SK-N-SH treated with all-trans-retinoic acid at 6 μM for 48 hours (cell line): Measurements from ENCODE around the gene FTCDNL1.

Experiments
- ATAC-seq: fragments of 200-7000 bp; cut with Tn5 transposase; 3 replicates; pipeline ENCODE4 v1.9.1; 2020; ENCODE audit warnings: mild to moderate bottlenecking, moderate library complexity
- ARNTL ChIP-seq: fragments of 450-650 bp; formaldehyde crosslinking; IDR thresholded peaks from 2 replicates; pipeline ENCODE4 v1.5.0; 2020; ENCODE audit warnings: low read depth, mild to moderate bottlenecking, moderate library complexity, borderline replicate concordance
- BACH2 ChIP-seq: fragments of 250-450 bp; sonication (Bioruptor Pico); IDR thresholded peaks from 2 replicates; pipeline ENCODE4 v1.9.0; 2021; ENCODE audit warnings: mild to moderate bottlenecking, borderline replicate concordance
- CREB5 ChIP-seq: fragments of 250-450 bp; sonication (Bioruptor Pico); IDR thresholded peaks from 2 replicates; pipeline ENCODE4 v1.5.1; 2020; ENCODE audit warnings: low read depth, mild to moderate bottlenecking, moderate library complexity
- CSDC2 ChIP-seq: fragments of 250-450 bp; sonication (Bioruptor Pico); IDR thresholded peaks from 2 replicates; pipeline ENCODE4 v1.5.0; 2020; ENCODE audit warnings: mild to moderate bottlenecking, moderate library complexity
- CSRNP3 ChIP-seq: fragments of 250-450 bp; sonication (Bioruptor Pico); IDR thresholded peaks from 2 replicates; pipeline ENCODE4 v1.5.1; 2021; ENCODE audit warnings: mild to moderate bottlenecking, moderate library complexity
- ESRRG ChIP-seq: fragments of 250-450 bp; sonication (Bioruptor Pico); IDR thresholded peaks from 2 replicates; pipeline ENCODE4 v1.6.1; 2021; ENCODE audit warnings: mild to moderate bottlenecking
- GLIS3 ChIP-seq: fragments of 250-450 bp; sonication (Bioruptor Pico); IDR thresholded peaks from 2 replicates; pipeline ENCODE4 v1.5.0; 2020; ENCODE audit warnings: mild to moderate bottlenecking, moderate library complexity
- ISL1 ChIP-seq: fragments of 250-450 bp; sonication (Bioruptor Pico); IDR thresholded peaks from 2 replicates; pipeline ENCODE4 v2.1.2; 2022; ENCODE audit warnings: mild to moderate bottlenecking, moderate library complexity
- OSR1 ChIP-seq: fragments of 250-450 bp; sonication (Bioruptor Pico); IDR thresholded peaks from 2 replicates; pipeline ENCODE4 v1.8.0; 2022; ENCODE audit warnings: moderate library complexity, mild to moderate bottlenecking, inconsistent platforms
- PATZ1 ChIP-seq: fragments of 250-450 bp; sonication (Bioruptor Pico); IDR thresholded peaks from 2 replicates; pipeline ENCODE4 v1.8.0; 2020; ENCODE audit warnings: mild to moderate bottlenecking, moderate library complexity, borderline replicate concordance
- POU6F1 ChIP-seq: fragments of 250-450 bp; sonication (Bioruptor Pico); IDR thresholded peaks from 2 replicates; pipeline ENCODE4 v1.8.0; 2021; ENCODE audit warnings: low read depth, mild to moderate bottlenecking, moderate library complexity, borderline replicate concordance
- PPARA ChIP-seq: fragments of 250-450 bp; sonication (Bioruptor Pico); IDR thresholded peaks from 2 replicates; pipeline ENCODE4 v1.5.0; 2020; ENCODE audit warnings: mild to moderate bottlenecking, borderline replicate concordance
- RARB ChIP-seq: fragments of 250-450 bp; sonication (Bioruptor Pico); IDR thresholded peaks from 2 replicates; pipeline ENCODE4 v1.8.0; 2021; ENCODE audit warnings: mild to moderate bottlenecking, moderate library complexity
- SNAI2 ChIP-seq: fragments of 250-450 bp; sonication (Bioruptor Pico); IDR thresholded peaks from 2 replicates; pipeline ENCODE4 v1.5.0; 2020; ENCODE audit warnings: mild to moderate bottlenecking, moderate library complexity
- TCF4 ChIP-seq: fragments of 250-450 bp; sonication (Bioruptor Pico); IDR thresholded peaks from 2 replicates; pipeline ENCODE4 v1.8.0; 2021; ENCODE audit warnings: mild to moderate bottlenecking, moderate library complexity, borderline replicate concordance
- TOX ChIP-seq: fragments of 250-450 bp; sonication (Bioruptor Pico); IDR thresholded peaks from 2 replicates; pipeline ENCODE4 v1.8.0; 2021; ENCODE audit warnings: mild to moderate bottlenecking, moderate library complexity, borderline replicate concordance
- TSHZ2 ChIP-seq: fragments of 250-450 bp; sonication (Bioruptor Pico); IDR thresholded peaks from 2 replicates; pipeline ENCODE4 v1.5.0; 2020; ENCODE audit warnings: mild to moderate bottlenecking, moderate library complexity
- ZC3H10 ChIP-seq: fragments of 250-450 bp; sonication (Bioruptor Pico); IDR thresholded peaks from 2 replicates; pipeline ENCODE4 v1.5.1; 2021; ENCODE audit warnings: mild to moderate bottlenecking, moderate library complexity
- ZFP3 ChIP-seq: fragments of 250-450 bp; sonication (Bioruptor Pico); IDR thresholded peaks from 2 replicates; pipeline ENCODE4 v1.5.0; 2020; ENCODE audit warnings: mild to moderate bottlenecking, moderate library complexity
- ZFP30 ChIP-seq: fragments of 450-650 bp; formaldehyde crosslinking; IDR thresholded peaks from 2 replicates; pipeline ENCODE4 v1.5.0; 2022; ENCODE audit warnings: mild to moderate bottlenecking, moderate library complexity
- ZNF565 ChIP-seq: fragments of 450-650 bp; formaldehyde crosslinking; conservative IDR thresholded peaks from 2 replicates; pipeline ENCODE4 v1.5.0; 2020; ENCODE audit warnings: low read depth, mild to moderate bottlenecking, moderate library complexity
- ZNF70 ChIP-seq: fragments of 450-650 bp; formaldehyde crosslinking; IDR thresholded peaks from 2 replicates; pipeline ENCODE4 v1.5.0; 2020; ENCODE audit warnings: mild to moderate bottlenecking, moderate library complexity
- ZNF8 ChIP-seq: fragments of 450-650 bp; formaldehyde crosslinking; IDR thresholded peaks from 2 replicates; pipeline ENCODE4 v1.5.0; 2020; ENCODE audit warnings: mild to moderate bottlenecking, moderate library complexity

Gene FTCDNL1

GRCh38 chr2:199749571-199749970 is 101.4 kb downstream of the FTCDNL1 start:
- no peak for ATAC-seq
- TF ChIP-seq ZNF8 (CRISPR knock-in tag) (no peak), TSHZ2 (CRISPR knock-in tag) (no peak), ZNF70 (no peak), ZFP30 (CRISPR knock-in tag) (no peak), SNAI2 (no peak), OSR1 (CRISPR knock-in tag) (no peak), ZFP3 (no peak), RARB (CRISPR knock-in tag) (no peak), POU6F1 (CRISPR knock-in tag) (no peak), ZNF565 (CRISPR knock-in tag) (no peak), GLIS3 (CRISPR knock-in tag) (no peak), CREB5 (CRISPR knock-in tag) (no peak), ARNTL (CRISPR knock-in tag) (no peak)

GRCh38 chr2:199744724-199745123 is 106.3 kb downstream of the FTCDNL1 start:
- TF ChIP-seq CSRNP3 (CRISPR knock-in tag) (no peak), ESRRG (CRISPR knock-in tag) (no peak), PPARA (CRISPR knock-in tag) (no peak), CSDC2 (CRISPR knock-in tag) (no peak), ZC3H10 (CRISPR knock-in tag) (no peak), TCF4 (CRISPR knock-in tag) (no peak), SNAI2 (no peak), ZFP3 (no peak), BACH2 (CRISPR knock-in tag) (no peak), POU6F1 (CRISPR knock-in tag) (no peak), ZNF8 (CRISPR knock-in tag) (no peak), ZFP30 (CRISPR knock-in tag) (no peak)
- no peak; the same call in 2 of the 3 replicates for ATAC-seq

GRCh38 chr2:199744260-199744659 is 106.7 kb downstream of the FTCDNL1 start:
- ATAC-seq, result no peak
- TF ChIP-seq TCF4 (CRISPR knock-in tag) (no peak), ISL1 (CRISPR knock-in tag) (no peak), CSDC2 (CRISPR knock-in tag) (no peak), PATZ1 (no peak), CSRNP3 (CRISPR knock-in tag) (no peak), ESRRG (CRISPR knock-in tag) (no peak), ZC3H10 (CRISPR knock-in tag) (no peak), ZNF565 (CRISPR knock-in tag) (no peak), ZFP30 (CRISPR knock-in tag) (no peak), TOX (CRISPR knock-in tag) (no peak), BACH2 (CRISPR knock-in tag) (no peak), GLIS3 (CRISPR knock-in tag) (no peak), SNAI2 (no peak), ZNF70 (no peak), ZNF8 (CRISPR knock-in tag) (no peak), POU6F1 (CRISPR knock-in tag) (no peak), ZFP3 (no peak), OSR1 (CRISPR knock-in tag) (no peak), PPARA (CRISPR knock-in tag) (no peak)
